ENCODE results near the gene EXPH5.

The EXPH5 gene

DNA sequence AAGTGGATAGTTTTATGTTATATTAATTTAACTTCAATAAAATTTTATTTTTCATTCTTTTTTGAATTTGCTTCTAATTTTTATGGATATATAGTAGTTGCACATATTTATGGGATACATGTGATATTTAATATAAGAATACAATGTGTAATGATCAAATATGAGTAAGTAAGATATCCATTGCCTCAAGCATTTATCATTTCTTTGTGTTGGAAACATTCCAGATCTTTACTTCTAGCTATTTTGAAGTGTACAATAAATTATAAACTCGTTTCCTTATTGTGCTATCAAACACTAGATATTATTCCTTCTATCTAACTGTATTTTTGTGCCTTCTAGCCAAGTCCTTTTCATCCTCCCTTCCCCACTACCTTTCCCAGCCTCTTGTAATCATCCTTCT, 17.0 kb downstream of the EXPH5 start:
- no peak for TF ChIP-seq CTCF (IDR thresholded peaks at IDR 0.05; ENCODE audit: borderline replicate concordance, insufficient read depth, low read depth, low read length)
- H3K4me3 ChIP-seq (ENCODE audit: low read depth, low read length): no peak overlapping the region

DNA sequence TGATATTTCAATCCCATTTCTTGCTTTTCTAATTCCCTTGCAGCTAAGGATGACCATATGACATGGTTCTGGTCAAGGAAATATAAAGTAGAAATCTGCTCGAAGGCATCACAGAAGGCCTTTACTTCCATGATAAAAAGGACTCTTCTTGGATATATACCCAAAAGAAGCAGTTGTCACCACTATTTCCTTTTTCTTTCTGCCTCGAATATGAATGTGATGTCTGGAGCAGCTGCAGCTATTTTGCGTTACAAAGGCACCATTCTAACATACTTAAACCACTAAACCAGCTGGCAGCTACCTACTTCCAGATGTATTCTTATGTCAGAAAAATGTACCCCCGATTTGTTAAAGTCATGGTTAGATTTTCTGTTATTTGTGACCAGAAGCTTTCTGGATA, 18.9 kb downstream of the EXPH5 start:
- no peak overlapping the region for H3K4me3 ChIP-seq (ENCODE audit: low read depth, low read length)
- TF ChIP-seq CTCF (IDR thresholded peaks at IDR 0.05; ENCODE audit: borderline replicate concordance, insufficient read depth, low read depth, low read length): no peak

DNA sequence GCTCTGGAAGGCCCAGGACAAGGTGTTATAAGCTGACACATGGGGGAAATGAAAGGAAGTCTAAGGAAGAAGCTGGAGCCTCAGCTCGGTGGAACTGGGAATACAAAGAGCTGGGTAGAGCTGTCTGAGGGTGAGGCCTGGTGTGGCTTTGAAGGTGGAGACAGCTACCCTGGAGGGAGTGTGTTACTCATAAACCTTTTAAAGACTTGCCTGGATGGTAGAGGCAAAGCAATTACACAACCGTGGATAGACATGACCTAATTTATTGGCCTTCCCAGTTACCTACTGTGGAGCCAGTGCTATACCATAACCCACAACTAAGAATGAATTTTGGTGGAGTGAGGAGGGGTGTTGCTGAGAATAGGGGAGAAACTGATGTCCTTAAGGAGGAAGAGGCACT, 22.6 kb downstream of the EXPH5 start:
- no peak overlapping the region for H3K4me3 ChIP-seq (ENCODE audit: low read depth, low read length)
- TF ChIP-seq CTCF (IDR thresholded peaks at IDR 0.05; ENCODE audit: borderline replicate concordance, insufficient read depth, low read depth, low read length): no peak

GRCh38 chr11:108569896-108570295, 23.7 kb downstream of the EXPH5 start:
- no peak for TF ChIP-seq CTCF (IDR thresholded peaks at IDR 0.05; ENCODE audit: borderline replicate concordance, insufficient read depth, low read depth, low read length)
- H3K4me3 ChIP-seq (ENCODE audit: low read depth, low read length): no peak overlapping the region

GRCh38 chr11:108568195-108568858, 25.2 kb downstream of the EXPH5 start:
- no peak for TF ChIP-seq CTCF (IDR thresholded peaks at IDR 0.05; ENCODE audit: borderline replicate concordance, insufficient read depth, low read depth, low read length)
- no peak overlapping the region for H3K4me3 ChIP-seq (ENCODE audit: low read depth, low read length)

DNA sequence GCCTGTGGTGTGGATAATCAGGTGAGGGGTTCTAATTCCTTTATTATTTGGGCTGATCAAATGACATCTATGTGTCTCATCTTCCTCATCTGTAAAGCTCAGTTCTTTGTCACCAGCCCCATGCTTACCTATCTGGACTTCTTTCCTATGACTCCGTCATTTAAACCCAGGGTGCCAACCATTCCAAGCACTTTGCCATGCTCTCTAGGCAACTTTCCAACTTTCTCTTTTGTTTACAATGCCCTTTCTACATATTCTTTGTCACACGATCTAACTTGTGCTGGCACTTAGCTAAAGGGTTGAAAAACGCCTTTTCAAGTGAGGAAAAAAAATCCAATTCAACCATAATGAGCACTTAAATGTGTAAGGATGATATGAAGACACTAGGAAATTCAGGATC, 27.9 kb downstream of the EXPH5 start:
- TF ChIP-seq CTCF (IDR thresholded peaks at IDR 0.05; ENCODE audit: borderline replicate concordance, insufficient read depth, low read depth, low read length): no peak
- no peak overlapping the region for H3K4me3 ChIP-seq (ENCODE audit: low read depth, low read length)

GRCh38 chr11:108562746-108563581, 30.6 kb downstream of the EXPH5 start:
- TF ChIP-seq CTCF (IDR thresholded peaks at IDR 0.05; ENCODE audit: borderline replicate concordance, insufficient read depth, low read depth, low read length): no peak
- H3K4me3 ChIP-seq (ENCODE audit: low read depth, low read length): no peak overlapping the region

Data from GM12875 (cell line).